ENCODE data around the gene TPM3. TPM values are rescaled to one million over a fixed set of nuclear protein-coding genes. Genes with fewer than 3 reads are reported as not detected.
"Not testable (repeated sequence)": the region's sequence is repeated elsewhere in the genome, so short reads cannot be mapped to it uniquely, and the experiment has no call there.

TPM3 gene
- polyA plus RNA-seq (ENCODE audit: insufficient read length in 4 of 4), result 100 to 1,000 TPM; 249 to 292 (median 288) TPM

- no peak for DNase-seq (ENCODE audit: low read depth in 4 of 4, low spot score in 2 of 4)
Observed at GRCh38 chr1:154191990-154192461, at the start of gene TPM3. Gene TPM3, minus strand, starts transcription at chr1:154192100. Its CDS starts 82 bp downstream, at chr1:154192018.

DNA sequence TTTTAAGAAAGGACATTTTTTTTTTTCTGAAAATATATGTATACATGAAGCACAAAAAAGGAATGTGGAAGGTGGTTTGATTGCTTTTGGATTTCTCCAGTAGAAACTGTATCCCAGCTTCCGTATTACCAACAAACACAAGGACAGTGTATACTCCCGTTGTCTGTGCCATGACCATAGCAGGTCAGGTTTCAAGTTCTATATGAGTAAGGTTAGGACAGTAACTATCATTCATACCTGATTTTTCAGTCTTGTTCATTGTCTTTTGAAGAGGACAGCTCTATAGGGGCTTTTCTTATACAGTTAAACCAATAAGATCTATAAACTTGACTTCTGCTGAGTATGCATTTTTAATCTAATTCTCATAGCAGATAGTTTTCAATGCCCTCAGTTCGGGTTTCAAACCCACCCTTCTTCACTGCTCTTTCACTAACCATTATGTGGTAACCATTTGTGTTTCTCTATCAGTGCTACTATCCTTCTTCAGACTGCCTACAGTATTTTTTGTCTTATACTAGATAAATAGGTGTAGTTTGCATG is 48.5 kb upstream of the TPM3 start:
- DNase-seq (ENCODE audit: low read depth in 4 of 4, low spot score in 2 of 4), result no peak

- no peak for DNase-seq (ENCODE audit: low read depth in 4 of 4, low spot score in 2 of 4)
Observed at GRCh38 chr1:154239491-154239890, 47.6 kb upstream of the TPM3 start.

- DNase-seq (ENCODE audit: low read depth in 4 of 4, low spot score in 2 of 4), result no peak
Observed at GRCh38 chr1:154237880-154238506, 46.1 kb upstream of the TPM3 start.

GRCh38 chr1:154237435-154237834 is 45.5 kb upstream of the TPM3 start:
- no peak for DNase-seq (ENCODE audit: low read depth in 4 of 4, low spot score in 2 of 4)

GRCh38 chr1:154236855-154237254 is 45.0 kb upstream of the TPM3 start:
- DNase-seq (ENCODE audit: low read depth in 4 of 4, low spot score in 2 of 4), result no peak

GRCh38 chr1:154233127-154233526 is 41.2 kb upstream of the TPM3 start:
- not testable (repeated sequence) for DNase-seq (ENCODE audit: low read depth in 4 of 4, low spot score in 2 of 4)

DNA sequence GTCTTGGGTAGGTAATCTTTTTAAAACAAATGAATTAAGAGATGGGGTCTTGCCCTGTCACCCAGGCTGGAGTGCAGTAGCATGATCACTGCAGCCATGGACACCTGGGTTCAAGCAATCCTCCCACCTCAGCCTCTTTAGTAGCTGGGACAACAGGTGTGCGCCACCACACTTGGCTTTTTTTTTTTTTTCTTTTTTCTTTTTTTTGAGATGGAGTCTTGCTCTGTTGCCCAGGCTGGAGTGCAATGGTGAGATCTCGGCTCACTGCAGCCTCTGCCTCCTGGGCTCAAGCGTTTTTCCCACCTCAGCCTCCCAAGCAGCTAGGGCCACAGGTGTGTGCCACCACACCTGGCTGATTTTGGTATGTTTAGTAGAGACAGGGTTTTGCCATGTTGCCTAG is 39.2 kb upstream of the TPM3 start:
- DNase-seq (ENCODE audit: low read depth in 4 of 4, low spot score in 2 of 4), result not testable (repeated sequence)

DNA sequence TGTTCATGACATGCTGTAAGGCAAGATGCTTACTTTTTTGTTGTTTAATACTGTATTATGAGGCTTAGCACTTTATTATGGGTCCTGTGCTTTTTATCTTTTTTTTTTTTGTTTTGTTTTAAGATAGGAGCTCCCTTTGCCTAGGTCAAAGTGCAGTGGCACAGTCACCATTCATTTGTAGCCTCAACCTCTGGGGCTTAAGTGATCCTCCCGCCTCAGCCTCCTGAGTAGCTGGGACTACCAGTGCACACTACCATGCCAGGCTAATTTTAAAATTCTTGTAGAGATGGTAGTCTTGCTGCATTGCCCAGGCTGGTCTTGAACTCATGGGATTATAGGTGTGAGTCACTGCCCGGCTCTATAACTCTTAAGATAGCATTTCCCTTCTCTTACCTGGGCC is 33.5 kb upstream of the TPM3 start:
- no peak for DNase-seq (ENCODE audit: low read depth in 4 of 4, low spot score in 2 of 4)

DNA sequence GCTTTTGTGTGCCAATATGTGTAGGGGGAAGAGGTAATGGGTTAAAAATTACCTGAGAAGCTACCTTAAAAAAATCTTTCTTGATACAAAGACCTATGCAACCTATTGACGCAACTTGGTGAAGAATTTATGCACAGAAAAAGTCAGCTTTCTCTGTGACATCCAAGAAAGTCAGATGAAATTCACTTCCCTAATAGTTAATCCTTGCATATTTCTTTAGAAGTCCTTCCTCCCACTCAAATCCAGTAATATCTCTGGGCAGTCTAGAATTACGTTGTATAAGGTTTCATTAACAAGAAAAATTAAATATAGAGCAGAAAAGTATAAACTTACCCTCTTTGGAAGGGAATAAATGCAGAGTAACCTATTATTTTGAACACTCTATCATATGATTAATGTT is 31.7 kb upstream of the TPM3 start:
- no peak for DNase-seq (ENCODE audit: low read depth in 4 of 4, low spot score in 2 of 4)

DNA sequence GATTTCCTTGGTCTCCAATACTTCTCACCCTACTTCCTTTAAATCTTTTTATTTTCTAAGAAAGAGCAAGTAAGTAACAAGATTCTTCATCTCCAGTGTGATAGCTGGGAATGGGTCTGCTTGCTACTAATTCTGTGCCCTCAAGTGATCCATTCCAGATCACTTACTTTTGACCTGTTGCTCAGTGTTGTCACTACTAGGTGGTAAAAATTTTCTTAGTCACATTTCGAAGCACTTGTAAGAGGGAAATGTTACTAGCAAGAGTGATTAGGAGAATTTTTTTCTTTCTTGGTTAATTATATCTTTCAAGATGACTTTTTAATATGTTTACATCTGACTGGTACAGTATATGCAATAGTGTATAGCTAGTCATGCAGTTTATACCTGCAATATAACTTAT is 31.0 kb upstream of the TPM3 start:
- DNase-seq (ENCODE audit: low read depth in 4 of 4, low spot score in 2 of 4), result no peak

DNA sequence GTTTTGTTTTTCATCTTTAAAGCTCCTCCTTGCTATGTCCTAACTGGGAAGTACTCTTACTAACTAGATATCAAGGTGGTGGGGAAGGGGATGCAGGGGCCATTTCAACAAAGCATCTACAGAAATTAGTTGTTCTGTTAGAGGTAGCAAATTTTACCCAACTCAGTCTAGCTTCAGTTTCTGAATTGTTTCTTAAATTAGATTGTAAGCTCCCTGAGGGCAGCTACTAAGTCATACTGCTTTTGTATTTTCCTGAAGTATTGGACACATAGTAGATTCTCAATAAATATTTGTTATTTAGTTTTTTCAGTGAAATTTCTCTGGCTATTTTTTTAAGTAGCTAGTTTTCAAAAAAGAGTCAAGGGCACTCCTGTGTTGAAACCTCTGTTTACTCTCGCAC is 30.6 kb upstream of the TPM3 start:
- DNase-seq (ENCODE audit: low read depth in 4 of 4, low spot score in 2 of 4), result no peak

DNA sequence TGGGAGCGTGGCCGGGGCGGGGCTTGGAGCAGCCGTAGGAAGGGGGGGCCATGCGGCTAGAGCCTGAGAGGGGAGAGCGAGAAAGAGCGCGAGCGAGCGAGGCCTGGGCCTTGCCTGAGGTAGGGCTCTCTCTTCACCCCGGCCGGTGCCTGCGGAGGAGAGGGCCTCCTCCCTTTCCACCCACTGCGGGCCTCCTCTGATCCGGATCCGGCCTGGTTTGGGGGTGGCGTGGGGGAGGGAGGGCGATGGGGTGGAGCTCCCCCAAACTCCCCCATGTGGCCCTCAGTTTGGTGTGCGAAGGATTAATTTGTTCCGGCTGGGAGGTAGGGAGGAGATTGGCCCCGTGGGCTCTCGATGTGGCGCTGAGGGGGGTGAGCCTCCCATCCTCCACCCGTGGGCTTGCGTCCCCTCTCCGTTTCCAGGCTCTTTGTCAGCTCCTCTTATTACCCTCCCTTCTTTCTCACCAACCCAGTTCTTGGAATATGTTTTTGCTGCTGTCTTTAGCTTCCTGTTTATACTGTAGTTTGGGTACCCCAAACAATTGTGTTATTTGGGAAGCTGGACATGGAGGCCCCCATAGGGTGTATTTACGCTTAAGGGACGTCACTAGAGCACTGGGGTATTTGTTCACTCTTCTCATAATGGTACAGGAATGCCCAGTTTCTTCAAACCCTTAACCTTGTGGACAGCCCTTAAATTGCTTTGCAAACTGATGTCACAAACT is 29.5 kb upstream of the TPM3 start:
- DNase-seq (ENCODE audit: low read depth in 4 of 4, low spot score in 2 of 4), result peak in 3 of 4 donors; percentile 27 to 62 (median 41)

- DNase-seq (ENCODE audit: low read depth in 4 of 4, low spot score in 2 of 4), result no peak
Observed at GRCh38 chr1:154220970-154221277, 29.0 kb upstream of the TPM3 start.

DNA sequence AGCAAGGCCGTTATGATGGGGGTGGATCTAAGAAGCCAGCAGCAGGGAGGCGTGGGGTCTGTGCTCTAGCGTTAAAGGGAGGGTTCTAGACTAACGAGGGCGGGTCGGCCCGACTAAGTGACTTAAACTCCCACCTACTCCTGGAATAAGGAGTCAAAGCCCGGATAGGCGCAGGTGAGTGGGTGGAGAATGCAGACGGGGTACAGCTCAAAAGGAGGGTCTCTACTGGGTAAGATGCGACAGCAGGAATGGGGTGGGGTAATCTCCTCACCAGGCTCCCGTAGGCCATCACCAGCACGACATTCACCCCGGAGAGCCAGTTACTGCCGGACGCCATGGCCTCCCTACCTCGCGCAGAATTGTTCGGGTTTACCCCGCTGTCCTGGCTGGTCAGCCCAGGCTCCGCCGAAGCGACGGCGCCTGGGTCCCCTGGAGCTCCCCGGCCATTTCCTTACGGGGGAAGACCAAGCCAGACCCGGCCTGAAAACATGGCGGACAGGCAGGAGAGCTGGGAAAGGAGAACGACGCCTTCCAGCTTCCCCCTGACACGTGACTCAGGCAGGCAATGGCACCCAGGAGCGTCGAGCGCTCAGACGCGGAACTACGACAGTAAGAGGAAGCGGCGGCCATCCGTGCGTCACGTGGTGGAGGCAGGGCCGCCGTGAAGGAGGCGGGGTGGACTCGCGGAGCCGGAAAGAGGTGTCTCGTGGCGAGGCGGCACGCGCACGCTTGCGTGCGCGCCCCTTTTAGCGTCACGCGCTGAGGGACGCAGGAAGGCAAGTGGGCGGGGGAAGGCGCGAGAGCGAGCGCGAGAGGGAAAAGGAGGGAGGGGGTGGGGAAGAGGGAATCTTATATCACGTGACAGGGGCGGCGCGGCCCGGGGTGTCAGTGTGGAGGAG is 28.4 kb upstream of the TPM3 start, which contains the start of gene UBAP2L:
Gene UBAP2L (plus strand): TSS at position 885 of the 899 bp plus-strand sequence. CDS start 4,169 bp downstream, outside the sequence.
- DNase-seq (ENCODE audit: low read depth in 4 of 4, low spot score in 2 of 4), result peak; percentile 95 to 99 (median 98)

- no peak for DNase-seq (ENCODE audit: low read depth in 4 of 4, low spot score in 2 of 4)
Observed at GRCh38 chr1:154219541-154219940, 27.6 kb upstream of the TPM3 start.

DNA sequence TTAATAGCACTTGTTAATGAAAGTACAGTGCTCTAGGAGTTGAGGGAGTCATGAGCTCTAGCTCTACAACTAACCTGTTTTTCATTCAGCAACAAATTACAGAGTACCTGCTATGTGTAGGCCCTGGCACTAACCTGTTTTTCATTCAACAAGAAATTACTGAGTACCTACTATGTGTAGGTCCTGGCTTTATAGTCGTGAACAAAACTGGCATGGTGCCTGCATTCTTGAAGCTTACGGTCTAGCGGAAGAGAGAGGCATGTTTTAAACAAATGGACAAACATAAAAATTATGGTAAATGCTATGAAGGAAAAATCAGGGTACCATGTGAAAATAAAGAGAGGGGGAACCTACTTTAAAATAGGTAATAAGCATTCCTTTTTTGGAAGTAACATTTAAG is 26.6 kb upstream of the TPM3 start:
- DNase-seq (ENCODE audit: low read depth in 4 of 4, low spot score in 2 of 4), result no peak

- DNase-seq (ENCODE audit: low read depth in 4 of 4, low spot score in 2 of 4), result no peak
Observed at GRCh38 chr1:154213274-154213673, 21.4 kb upstream of the TPM3 start.

DNA sequence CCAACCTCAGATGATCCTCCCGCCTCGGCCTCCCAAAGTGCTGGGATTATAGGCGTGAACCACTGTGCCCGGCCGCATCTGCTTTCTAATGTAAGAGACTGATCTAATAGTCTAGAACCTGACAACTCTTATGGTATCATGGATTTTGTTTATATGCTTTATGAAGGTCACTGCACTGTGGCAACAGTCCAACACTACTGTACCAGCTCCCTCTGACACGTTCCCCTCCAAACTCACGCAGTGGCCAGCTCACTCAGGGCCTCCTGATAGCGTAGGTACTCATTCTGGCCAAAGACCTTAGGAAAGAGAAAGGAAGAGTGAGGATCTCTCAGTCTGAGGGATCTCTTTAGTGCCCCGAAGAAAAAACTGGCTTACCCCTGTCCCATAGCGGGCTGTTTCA is 20.2 kb upstream of the TPM3 start:
- DNase-seq (ENCODE audit: low read depth in 4 of 4, low spot score in 2 of 4), result no peak

GRCh38 chr1:154208677-154209388 is 16.9 kb upstream of the TPM3 start:
- no peak for DNase-seq (ENCODE audit: low read depth in 4 of 4, low spot score in 2 of 4)
